ENCODE results near the gene CLSTN3. TPM values are rescaled to one million over a fixed set of nuclear protein-coding genes. Genes with fewer than 3 reads are reported as not detected.
A peak's percentile ranks its signal among the peaks of the same experiment; 100 is the strongest.

The CLSTN3 gene
- polyA plus RNA-seq, 1 of the 3 experiments (the other 2 are of a cell fraction), result 12.7 TPM

DNA sequence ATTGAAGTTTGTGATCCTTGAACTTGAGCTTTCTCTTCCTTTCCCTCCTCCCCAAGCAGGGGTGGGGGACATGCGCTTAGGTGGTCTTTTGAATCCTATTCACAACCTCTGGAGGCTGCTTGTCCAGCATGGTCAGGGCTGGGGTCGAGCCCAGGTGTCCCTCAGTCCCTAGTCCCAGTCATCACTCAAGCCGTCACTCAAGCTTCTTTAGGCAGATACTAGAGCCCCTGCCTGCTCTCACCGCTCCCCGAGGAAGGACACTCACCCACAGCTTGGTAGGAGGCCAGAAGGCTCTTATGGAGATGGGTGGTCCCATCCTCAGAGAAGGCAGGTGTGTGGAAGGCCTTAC is 20.6 kb upstream of the CLSTN3 start:
- H3K9ac ChIP-seq, result no peak overlapping the region
- no peak overlapping the region for H3K27ac ChIP-seq (ENCODE audit: low read depth in 2 of 2, low read length in 1 of 2)
- 0 out of 2 replicates have a peak, but pooled peaks cover 6% of the 10 kb centered on the region for H3K9me3 ChIP-seq
- WGBS (ENCODE audit: low lambda C conversion rate), result 20% methylated on average over 3 of the region's 5 CpGs
- H2AFZ ChIP-seq (ENCODE audit: low read depth), result no peak overlapping the region
- peaks cover 0 to 23% of the 10 kb centered on the region in 2 experiments; a peak in 2 of 4 replicates for H3K4me1 ChIP-seq (ENCODE audit: control insufficient read depth in 1 of 2, insufficient read depth in 2 of 2, low read depth in 1 of 2, low read length in 1 of 2)
- H3K79me2 ChIP-seq (ENCODE audit: insufficient read depth), result no peaks in the 10 kb centered on the region
- H3K4me2 ChIP-seq, result no peak overlapping the region
- H3K36me3 ChIP-seq (replicated peaks in 1 of 2; ENCODE audit: control insufficient read depth in 1 of 2, insufficient read depth in 2 of 2, low read length in 1 of 2), result peaks cover 0 to 5% of the 10 kb centered on the region in 2 experiments
- DNase-seq, result no peak
- ChIA-PET POLR2A (interaction anchor here (2.7 kb wide), 1 partner anchor 166 kb away, joined by 20 read pairs; the partner anchor contains the start of genes C12orf57 and RNU7-1), CTCF (interaction anchor here (0.7 to 3.9 kb wide), 24 partner anchors 8 to 172 kb away, joined by 3 to 28 read pairs (median 4); partner anchors contain the start of genes C12orf57, C1R, C1S and CLSTN3)
- no peaks in the 10 kb centered on the region for H4K20me1 ChIP-seq (ENCODE audit: insufficient read depth)
- no peak for TF ChIP-seq RAD21 (IDR thresholded peaks at IDR 0.05; ENCODE audit: low read length)
- TF ChIP-seq NFIC (IDR thresholded peaks at IDR 0.05; ENCODE audit: borderline replicate concordance), result no peak
- no peaks in the 10 kb centered on the region for H3K9me2 ChIP-seq
- H3K27me3 ChIP-seq (ENCODE audit: insufficient read depth), result no peaks in the 10 kb centered on the region
- H3F3A ChIP-seq (replicated peaks; ENCODE audit: insufficient read depth), result no peaks in the 10 kb centered on the region
- H3K4me3 ChIP-seq (ENCODE audit: low read depth in 2 of 2, low read length in 1 of 2), result peak overlapping the region in 1 of 2 experiments; percentile 55; a peak in 1 of 4 replicates

DNA sequence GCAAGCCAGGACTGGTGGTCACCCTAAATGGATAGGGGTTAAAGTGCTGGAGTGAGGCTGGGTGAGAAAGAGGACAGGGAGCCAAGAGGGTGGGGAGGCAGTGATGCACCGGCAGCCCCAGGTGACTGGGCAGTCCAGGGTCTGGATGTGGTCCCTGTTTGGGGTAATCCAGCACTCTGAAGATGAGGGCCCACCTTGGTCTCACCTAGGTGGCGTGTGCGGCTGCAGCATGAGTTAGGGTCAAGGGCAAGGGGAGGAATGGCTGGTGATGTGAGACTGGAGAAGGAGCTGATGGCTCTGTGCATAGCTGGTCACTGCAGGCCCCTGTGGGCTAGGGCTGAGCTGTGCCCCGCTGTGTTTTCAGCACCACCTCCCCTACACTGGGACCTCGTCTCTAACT is 19.5 kb upstream of the CLSTN3 start:
- Histone ChIP-seq H3K79me2 (ENCODE audit: insufficient read depth) (no peaks in the 10 kb centered on the region), H3K9ac (no peak overlapping the region), H3K27me3 (ENCODE audit: insufficient read depth) (no peaks in the 10 kb centered on the region), H3K4me2 (no peak overlapping the region), H3K4me1 (ENCODE audit: control insufficient read depth in 1 of 2, insufficient read depth in 2 of 2, low read depth in 1 of 2, low read length in 1 of 2) (peaks cover 0 to 23% of the 10 kb centered on the region in 2 experiments; a peak in 2 of 4 replicates), H3K4me3 (ENCODE audit: low read depth in 2 of 2, low read length in 1 of 2) (no peak overlapping the region), H3K27ac (ENCODE audit: low read depth in 2 of 2, low read length in 1 of 2) (no peak overlapping the region), H3F3A (replicated peaks; ENCODE audit: insufficient read depth) (no peaks in the 10 kb centered on the region), H3K9me3 (0 out of 2 replicates have a peak, but pooled peaks cover 5% of the 10 kb centered on the region), H3K36me3 (replicated peaks in 1 of 2; ENCODE audit: control insufficient read depth in 1 of 2, insufficient read depth in 2 of 2, low read length in 1 of 2) (peaks cover 0 to 4% of the 10 kb centered on the region in 2 experiments), H3K9me2 (no peaks in the 10 kb centered on the region), H2AFZ (ENCODE audit: low read depth) (no peak overlapping the region), H4K20me1 (ENCODE audit: insufficient read depth) (no peaks in the 10 kb centered on the region)
- TF ChIP-seq FOXM1 (IDR thresholded peaks at IDR 0.05; ENCODE audit: low read depth) (no peak), RCOR1 (IDR thresholded peaks at IDR 0.05; ENCODE audit: low read length) (no peak), FOXJ3 (CRISPR knock-in tag; IDR thresholded peaks at IDR 0.05) (no peak), RAD21 (IDR thresholded peaks at IDR 0.05; ENCODE audit: low read length) (no peak), TAF1 (IDR thresholded peaks at IDR 0.05; ENCODE audit: borderline replicate concordance, low read depth, low read length) (no peak)
- TF ChIP-seq, protein P1, sequence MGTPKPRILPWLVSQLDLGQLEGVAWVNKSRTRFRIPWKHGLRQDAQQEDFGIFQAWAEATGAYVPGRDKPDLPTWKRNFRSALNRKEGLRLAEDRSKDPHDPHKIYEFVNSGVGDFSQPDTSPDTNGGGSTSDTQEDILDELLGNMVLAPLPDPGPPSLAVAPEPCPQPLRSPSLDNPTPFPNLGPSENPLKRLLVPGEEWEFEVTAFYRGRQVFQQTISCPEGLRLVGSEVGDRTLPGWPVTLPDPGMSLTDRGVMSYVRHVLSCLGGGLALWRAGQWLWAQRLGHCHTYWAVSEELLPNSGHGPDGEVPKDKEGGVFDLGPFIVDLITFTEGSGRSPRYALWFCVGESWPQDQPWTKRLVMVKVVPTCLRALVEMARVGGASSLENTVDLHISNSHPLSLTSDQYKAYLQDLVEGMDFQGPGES (IDR thresholded peaks at IDR 0.05; ENCODE audit: low read depth, low read length), result no peak
- WGBS (ENCODE audit: low lambda C conversion rate), result 87% methylated on average over 5 of the region's 5 CpGs
- POLR2A ChIA-PET, result no interaction called here
- DNase-seq, result no peak
- CTCF ChIA-PET, result interaction anchor here (0.6 to 4.4 kb wide), 10 partner anchors 13 to 938 kb away, joined by 3 to 39 read pairs (median 3); partner anchors contain the start of genes C1R, LPCAT3, PTPN6 and RBP5

DNA sequence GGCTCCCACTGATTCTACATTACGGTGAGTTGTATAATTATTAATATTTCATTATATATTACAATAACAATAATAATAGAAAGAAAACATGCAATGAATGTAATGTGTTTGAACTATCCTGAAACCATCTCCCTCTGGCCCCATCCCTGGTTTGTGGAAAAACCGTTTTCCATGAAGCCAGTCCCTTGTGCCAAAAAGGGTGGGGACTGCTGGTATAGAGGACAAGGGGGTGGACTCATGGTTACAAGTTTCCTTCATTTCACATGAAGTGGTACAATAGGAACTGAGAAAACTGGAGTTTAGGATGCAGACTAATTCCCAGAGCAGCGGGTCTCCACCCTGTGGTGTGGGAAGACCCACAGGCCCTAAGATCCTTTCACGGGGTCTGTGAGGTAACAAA is 18.1 kb upstream of the CLSTN3 start:
- Histone ChIP-seq H3F3A (replicated peaks; ENCODE audit: insufficient read depth) (no peaks in the 10 kb centered on the region), H3K9me2 (no peaks in the 10 kb centered on the region), H3K27me3 (ENCODE audit: insufficient read depth) (no peaks in the 10 kb centered on the region; the same call in 1 of the 2 replicates), H2AFZ (ENCODE audit: low read depth) (no peak overlapping the region), H3K4me3 (ENCODE audit: low read depth in 2 of 2, low read length in 1 of 2) (no peak overlapping the region), H3K9me3 (no peaks in the 10 kb centered on the region), H3K27ac (ENCODE audit: low read depth in 2 of 2, low read length in 1 of 2) (no peak overlapping the region), H4K20me1 (ENCODE audit: insufficient read depth) (no peaks in the 10 kb centered on the region), H3K4me2 (no peak overlapping the region), H3K36me3 (replicated peaks in 1 of 2; ENCODE audit: control insufficient read depth in 1 of 2, insufficient read depth in 2 of 2, low read length in 1 of 2) (no peaks in the 10 kb centered on the region), H3K4me1 (ENCODE audit: control insufficient read depth in 1 of 2, insufficient read depth in 2 of 2, low read depth in 1 of 2, low read length in 1 of 2) (peaks cover 0 to 23% of the 10 kb centered on the region in 2 experiments; a peak in 2 of 4 replicates), H3K9ac (no peak overlapping the region), H3K79me2 (ENCODE audit: insufficient read depth) (no peaks in the 10 kb centered on the region)
- CTCF ChIA-PET, result interaction anchor here (0.9 to 4.4 kb wide), 15 partner anchors 9 to 187 kb away, joined by 3 to 39 read pairs (median 5); partner anchors contain the start of genes C1R, C1S and LPCAT3
- WGBS (ENCODE audit: low lambda C conversion rate), result 82% methylated on average over 4 of the region's 4 CpGs
- no peak for DNase-seq
- POLR2A ChIA-PET, result no interaction called here
- TF ChIP-seq RAD21 (IDR thresholded peaks at IDR 0.05; ENCODE audit: low read length) (no peak), FOXM1 (IDR thresholded peaks at IDR 0.05; ENCODE audit: low read depth) (no peak), RFX5 (IDR thresholded peaks at IDR 0.05; ENCODE audit: low read length) (no peak), GABPA (IDR thresholded peaks at IDR 0.05; ENCODE audit: low read depth) (no peak), SMC3 (IDR thresholded peaks at IDR 0.05; ENCODE audit: low read depth, low read length) (no peak), MXI1 (IDR thresholded peaks at IDR 0.05; ENCODE audit: low read depth, low read length) (no peak), ELF1 (IDR thresholded peaks at IDR 0.05) (no peak), GATA2 (CRISPR knock-in tag; IDR thresholded peaks at IDR 0.05) (no peak), TAF1 (IDR thresholded peaks at IDR 0.05; ENCODE audit: borderline replicate concordance, low read depth, low read length) (no peak), CHD2 (IDR thresholded peaks at IDR 0.05; ENCODE audit: low read length, partially characterized antibody) (no peak), NFIC (IDR thresholded peaks at IDR 0.05; ENCODE audit: borderline replicate concordance) (no peak)
- TF ChIP-seq, protein P2, sequence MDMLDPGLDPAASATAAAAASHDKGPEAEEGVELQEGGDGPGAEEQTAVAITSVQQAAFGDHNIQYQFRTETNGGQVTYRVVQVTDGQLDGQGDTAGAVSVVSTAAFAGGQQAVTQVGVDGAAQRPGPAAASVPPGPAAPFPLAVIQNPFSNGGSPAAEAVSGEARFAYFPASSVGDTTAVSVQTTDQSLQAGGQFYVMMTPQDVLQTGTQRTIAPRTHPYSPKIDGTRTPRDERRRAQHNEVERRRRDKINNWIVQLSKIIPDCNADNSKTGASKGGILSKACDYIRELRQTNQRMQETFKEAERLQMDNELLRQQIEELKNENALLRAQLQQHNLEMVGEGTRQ (IDR thresholded peaks at IDR 0.05; ENCODE audit: borderline replicate concordance, low read depth, low read length), result no peak
- TF ChIP-seq, protein P3, sequence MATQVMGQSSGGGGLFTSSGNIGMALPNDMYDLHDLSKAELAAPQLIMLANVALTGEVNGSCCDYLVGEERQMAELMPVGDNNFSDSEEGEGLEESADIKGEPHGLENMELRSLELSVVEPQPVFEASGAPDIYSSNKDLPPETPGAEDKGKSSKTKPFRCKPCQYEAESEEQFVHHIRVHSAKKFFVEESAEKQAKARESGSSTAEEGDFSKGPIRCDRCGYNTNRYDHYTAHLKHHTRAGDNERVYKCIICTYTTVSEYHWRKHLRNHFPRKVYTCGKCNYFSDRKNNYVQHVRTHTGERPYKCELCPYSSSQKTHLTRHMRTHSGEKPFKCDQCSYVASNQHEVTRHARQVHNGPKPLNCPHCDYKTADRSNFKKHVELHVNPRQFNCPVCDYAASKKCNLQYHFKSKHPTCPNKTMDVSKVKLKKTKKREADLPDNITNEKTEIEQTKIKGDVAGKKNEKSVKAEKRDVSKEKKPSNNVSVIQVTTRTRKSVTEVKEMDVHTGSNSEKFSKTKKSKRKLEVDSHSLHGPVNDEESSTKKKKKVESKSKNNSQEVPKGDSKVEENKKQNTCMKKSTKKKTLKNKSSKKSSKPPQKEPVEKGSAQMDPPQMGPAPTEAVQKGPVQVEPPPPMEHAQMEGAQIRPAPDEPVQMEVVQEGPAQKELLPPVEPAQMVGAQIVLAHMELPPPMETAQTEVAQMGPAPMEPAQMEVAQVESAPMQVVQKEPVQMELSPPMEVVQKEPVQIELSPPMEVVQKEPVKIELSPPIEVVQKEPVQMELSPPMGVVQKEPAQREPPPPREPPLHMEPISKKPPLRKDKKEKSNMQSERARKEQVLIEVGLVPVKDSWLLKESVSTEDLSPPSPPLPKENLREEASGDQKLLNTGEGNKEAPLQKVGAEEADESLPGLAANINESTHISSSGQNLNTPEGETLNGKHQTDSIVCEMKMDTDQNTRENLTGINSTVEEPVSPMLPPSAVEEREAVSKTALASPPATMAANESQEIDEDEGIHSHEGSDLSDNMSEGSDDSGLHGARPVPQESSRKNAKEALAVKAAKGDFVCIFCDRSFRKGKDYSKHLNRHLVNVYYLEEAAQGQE (IDR thresholded peaks at IDR 0.05; ENCODE audit: low read depth, low read length), result no peak

All from SK-N-SH (cell line).